Activated gamma-delta T cell (primary cell): ENCODE measurements around the gene GRIFIN.
"Not testable (repeated sequence)": the region's sequence is repeated elsewhere in the genome, so short reads cannot be mapped to it uniquely, and the experiment has no call there.

ENCODE experiments used
- DNase-seq: peaks from one replicate; lab custom pipeline; 2025; lab: John Stamatoyannopoulos, UW

Gene GRIFIN

GRCh38 chr7:2453849-2454248 is 22.3 kb downstream of the GRIFIN start:
- DNase-seq, result not testable (repeated sequence)

DNA sequence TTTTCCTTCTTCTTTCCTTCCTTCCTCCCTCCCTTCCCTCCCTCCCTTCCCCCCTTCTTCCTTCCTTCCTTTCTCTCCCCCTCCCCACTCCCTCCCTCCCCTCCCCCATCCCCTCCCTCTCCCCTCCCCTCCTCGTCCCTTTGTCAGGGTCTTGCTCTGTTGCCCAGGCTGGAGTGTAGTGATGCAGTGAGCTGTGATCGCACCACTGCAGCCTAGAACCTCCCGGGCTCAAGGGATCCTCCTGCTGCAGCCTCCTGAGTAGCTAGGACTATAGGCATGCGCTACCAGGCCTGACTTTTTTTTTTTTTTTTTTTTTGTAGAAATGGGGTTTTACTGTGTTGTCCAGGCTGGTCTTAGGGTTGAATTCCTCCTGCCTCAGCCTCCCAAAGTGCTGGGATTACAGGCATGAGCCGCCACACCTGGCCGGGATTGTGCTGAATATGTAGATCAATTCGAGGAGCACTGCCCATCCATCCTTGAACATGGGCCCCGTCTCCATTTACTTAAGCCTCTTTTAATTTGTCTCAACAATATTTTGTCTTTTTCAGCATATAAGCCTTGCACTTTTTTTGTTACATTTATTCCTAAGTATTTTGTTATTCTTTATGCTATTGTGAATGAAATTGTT is 23.4 kb downstream of the GRIFIN start:
- no peak for DNase-seq

GRCh38 chr7:2452074-2452507 is 24.1 kb downstream of the GRIFIN start:
- DNase-seq, result no peak

- DNase-seq, result peak; percentile 51
These were observed 24.8 kb downstream of the GRIFIN start for GRCh38 chr7:2451171-2452073.

DNA sequence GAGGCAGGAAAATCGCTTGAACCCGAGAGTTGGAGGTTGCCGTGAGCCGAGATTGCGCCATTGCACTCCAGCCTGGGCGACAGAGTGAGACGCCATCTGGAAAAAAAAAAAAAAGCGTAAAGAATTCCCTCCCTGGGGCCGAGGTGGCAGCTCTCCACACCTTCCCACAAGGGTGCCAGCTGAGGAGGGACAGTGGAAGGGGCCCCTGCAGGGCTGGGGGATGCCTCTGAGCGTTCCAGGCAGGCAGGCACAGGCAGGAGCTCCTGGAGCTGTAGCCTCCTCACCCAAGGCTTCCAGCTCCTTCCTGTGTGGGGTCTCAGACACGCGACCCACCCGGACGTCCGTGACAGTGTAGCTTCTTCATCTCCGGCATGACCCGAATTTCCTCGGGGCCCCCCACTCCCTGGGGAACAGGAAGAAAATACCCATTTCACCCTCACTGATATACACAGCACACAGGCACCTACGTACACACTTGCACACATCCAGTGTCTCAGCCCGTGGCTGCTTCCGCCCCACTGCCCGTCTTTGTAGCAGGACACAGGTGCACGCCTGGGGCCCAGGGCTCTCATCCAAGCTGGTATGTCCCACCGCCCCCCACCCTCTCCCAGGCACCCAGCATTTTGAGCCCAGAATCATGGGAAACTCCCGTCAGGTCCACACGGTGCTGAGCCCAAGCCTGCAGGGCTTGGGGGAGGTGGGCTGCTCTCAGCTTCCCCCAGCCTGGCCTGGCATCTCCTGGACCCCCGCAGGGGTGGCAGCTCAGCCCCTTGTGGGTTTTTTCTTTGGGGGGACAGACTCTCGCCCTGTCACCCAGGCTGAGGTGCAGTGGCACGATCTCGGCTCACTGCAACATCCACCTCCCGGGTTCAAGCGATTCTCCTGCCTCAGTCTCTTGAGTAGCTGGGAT is 25.7 kb downstream of the GRIFIN start:
- no peak for DNase-seq

GRCh38 chr7:2446676-2447075 is 29.5 kb downstream of the GRIFIN start:
- no peak for DNase-seq

DNA sequence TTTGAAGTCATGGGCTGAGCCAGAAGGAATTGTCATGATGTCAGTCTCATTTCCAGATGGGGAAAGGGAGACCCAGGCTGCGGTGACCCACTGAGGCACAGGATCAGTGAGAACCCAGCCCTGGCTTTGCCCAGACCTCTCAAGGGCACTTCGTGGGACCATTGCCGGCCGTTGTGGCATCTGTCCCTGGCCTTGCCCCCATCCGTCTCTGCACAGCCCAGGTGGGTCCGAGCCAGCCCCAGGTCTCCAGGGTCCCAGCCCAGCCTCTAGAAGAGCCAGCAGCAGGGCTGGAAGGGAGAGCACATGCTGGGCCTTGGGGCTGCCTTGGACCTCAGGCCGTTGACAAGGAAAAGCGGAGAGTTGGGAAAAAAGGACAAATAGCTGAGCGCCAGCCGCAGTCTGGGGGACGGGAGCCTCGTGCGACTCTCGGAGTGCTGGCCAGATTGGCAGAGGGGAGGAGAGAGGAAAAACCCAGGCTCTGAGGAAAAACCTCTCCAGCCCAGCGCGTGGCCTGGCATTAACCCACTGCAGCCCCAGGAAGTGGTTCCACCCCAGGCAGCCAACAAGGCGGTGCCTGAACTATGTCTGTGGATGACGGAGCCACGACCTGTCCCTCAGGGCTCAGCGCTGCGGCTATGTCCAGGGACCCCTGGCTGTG is 30.2 kb downstream of the GRIFIN start:
- no peak for DNase-seq

GRCh38 chr7:2445047-2445446 is 31.2 kb downstream of the GRIFIN start:
- DNase-seq, result no peak

- no peak for DNase-seq
These were observed 31.7 kb downstream of the GRIFIN start for GRCh38 chr7:2444476-2444875.

DNA sequence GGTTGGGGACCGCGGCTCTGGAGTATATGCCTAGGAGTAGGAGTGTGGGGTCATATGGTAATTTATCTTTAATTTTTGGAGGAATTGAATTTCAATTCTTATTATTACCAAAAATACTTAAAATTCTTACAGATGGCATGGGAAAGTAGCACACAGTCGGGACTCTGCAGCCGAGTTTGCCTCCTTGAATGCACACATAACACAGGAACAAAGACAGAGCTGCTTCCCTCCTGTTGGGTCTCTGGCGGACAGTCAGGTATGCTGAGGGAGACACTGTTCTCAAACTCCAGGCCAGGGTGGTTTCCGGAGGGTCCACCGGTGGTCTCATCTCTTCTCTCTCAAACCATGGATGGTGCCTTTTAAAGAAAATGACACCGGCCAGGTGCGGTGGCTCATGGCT is 32.7 kb downstream of the GRIFIN start:
- no peak for DNase-seq

- no peak for DNase-seq
These were observed 34.7 kb downstream of the GRIFIN start for GRCh38 chr7:2441430-2442058.

GRCh38 chr7:2440608-2441245 is 35.5 kb downstream of the GRIFIN start:
- DNase-seq, result no peak

GRCh38 chr7:2438775-2439174 is 37.4 kb downstream of the GRIFIN start:
- DNase-seq, result no peak

DNA sequence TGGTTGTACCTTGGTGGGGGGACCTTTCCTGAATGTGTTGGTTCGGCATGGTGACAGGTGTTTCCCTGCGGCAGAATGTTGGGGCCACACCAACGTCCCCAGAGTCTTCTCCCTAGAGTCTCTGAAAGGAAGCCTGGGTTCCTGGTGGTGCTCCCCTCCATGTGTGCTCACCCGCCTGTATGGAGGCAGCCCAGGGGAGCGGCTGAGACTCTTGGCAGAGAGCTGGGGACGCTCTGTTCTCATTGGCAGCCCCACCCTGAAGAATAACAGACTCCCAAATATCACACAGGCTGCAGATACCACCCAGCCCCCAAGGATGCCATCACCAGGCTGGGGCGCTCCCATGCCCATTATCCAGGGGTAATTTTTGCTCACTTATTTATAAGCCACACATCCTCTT is 38.0 kb downstream of the GRIFIN start:
- DNase-seq, result no peak

DNA sequence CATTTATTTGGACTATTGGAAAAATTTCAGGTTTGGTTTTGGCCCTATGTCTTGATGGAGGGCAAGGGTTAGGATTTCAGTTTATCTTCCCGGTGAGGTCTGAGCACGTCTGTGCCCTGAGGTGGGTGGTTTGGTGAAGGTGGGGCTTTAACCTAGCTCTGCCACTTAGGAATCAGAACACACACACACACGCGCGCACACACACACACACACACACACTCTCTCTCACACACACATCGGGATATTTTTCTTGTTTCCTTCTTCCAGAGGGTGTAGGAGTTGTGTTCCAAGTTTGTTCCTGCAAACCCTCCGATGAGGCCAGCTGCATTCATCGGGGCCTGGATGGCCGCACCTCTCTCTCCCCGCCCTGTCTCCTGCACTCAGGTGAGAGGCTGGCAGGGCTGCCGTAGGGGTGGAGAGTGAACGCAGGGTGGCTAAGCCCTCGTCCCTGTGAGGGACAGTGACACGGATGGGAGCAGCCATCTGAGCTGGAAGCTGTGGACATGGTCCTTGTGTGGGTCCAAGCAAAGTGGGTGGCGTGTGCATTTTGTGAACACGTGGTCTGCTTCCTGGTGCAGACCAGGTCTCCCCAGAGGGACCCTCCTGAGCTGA is 38.6 kb downstream of the GRIFIN start:
- no peak for DNase-seq

DNA sequence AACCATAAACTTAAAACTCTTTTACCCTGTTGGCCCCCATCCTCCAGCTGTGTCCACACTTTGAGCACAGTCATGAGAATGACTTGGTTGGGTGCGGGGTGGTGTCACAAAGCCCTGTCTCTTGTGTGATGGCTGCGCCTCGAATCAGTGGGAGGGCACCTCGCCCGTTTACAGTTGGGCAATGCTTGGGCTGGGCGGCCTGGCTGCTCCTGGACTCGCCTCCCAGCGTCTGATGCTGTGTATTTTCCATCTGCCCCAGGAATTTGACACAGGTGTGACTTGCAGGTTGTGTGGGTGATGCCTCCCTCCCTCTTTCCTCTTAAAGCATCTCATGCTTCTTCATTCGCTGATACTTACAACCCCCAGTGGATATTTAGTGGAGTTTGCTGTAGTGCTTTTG is 39.1 kb downstream of the GRIFIN start:
- no peak for DNase-seq

DNA sequence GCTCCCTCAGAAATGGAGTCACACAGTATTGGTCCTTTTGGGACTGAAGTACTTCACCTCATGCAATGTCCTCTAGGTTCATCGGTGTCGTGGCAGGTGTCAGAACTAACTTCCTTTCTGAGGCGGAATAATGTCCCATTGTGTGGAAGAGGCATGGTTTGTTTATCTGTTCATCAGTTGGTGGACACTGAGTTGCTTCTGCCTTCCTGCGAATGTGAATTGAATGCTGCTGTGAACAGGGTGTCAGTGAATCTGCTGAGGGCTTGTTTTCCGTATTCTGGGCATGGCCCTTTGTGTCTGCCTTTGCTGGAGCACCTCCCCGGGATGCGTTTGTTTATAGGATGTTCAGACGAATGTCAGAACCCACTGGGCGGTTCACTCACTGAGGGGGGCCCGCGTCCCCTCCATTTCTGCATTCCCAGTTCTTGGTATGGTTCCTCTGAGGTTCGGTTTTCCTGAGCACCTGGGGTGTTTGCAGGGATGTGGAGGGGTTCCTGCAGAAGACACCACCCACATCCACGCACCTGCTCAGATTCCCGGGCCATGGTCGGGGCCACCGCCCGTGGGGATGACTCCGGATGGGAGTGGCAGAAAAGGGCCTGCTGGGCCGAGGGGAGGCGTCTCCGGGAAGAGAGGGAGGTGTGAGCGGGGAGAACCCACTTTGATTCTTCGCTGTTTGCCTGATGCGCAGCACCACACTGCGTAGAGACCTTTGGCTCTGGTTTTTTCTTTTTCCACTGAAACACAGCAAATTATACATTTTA is 39.7 kb downstream of the GRIFIN start:
- no peak for DNase-seq

DNA sequence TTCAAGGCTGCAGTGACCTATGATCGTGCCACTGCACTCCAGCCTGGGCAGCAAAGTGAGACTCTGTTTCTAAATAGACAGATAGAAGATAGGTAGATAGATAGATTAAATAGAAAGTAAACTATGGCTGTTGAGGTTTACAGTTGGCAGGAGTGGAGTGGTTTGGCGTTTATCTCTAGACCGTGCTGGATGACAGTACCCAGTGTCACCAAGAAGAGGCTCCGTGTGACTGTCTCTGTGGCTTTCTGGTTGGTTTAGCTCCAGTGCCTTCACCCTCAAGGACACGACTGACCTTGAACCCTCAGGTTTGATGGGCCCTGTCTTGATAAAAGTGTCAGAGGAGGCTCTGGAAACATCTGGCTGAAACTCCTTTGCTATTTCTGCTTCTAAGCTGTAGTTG is 41.1 kb downstream of the GRIFIN start:
- DNase-seq, result no peak

DNA sequence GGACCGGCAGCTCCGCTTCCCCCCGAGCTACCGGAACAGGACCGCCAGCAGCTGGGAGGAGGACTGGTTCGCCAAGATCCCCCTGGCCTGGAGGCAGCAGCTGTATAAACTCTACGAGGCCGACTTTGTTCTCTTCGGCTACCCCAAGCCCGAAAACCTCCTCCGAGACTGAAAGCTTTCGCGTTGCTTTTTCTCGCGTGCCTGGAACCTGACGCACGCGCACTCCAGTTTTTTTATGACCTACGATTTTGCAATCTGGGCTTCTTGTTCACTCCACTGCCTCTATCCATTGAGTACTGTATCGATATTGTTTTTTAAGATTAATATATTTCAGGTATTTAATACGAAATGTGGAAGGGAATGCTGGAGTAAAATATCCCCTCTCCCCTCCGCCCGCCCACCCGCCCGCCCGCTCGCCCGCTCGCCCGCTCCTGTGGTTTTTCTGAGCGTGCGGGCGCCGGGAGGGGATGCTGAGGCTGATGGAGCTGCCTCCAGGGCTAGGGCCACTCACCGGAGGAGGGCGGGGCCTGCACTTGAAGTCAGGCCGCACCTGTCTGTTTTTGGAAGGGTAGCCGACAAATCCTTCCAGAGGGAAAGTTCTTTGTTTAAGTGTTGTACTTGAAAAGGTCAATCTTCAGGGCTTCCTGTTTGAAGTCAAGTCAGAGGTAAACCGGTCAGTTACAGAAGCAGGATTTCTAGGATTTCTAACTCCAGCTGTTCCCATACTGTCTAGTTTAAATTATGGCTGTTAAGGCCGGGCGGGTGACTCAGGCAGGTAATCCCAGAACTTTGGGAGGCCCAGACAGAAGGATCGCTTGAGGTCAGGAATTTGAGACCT is 42.3 kb downstream of the GRIFIN start:
- DNase-seq, result no peak
